Effector CD4-positive, alpha-beta T cell (primary cell): ENCODE measurements around the gene TMEM60.
"Not testable (repeated sequence)": the region's sequence is repeated elsewhere in the genome, so short reads cannot be mapped to it uniquely, and the experiment has no call there.

ENCODE experiments used
- DNase-seq: peaks from one replicate; pipeline ENCODE4 v3.0.0-alpha.2; 2020
- total RNA-seq: gene quantifications from one replicate; lab custom pipeline; 2026; lab: John Stamatoyannopoulos, UW

Gene TMEM60, protein sequence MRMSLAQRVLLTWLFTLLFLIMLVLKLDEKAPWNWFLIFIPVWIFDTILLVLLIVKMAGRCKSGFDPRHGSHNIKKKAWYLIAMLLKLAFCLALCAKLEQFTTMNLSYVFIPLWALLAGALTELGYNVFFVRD
- 3.8 reads per million, percentile 14 among the genes with 10 or more reads in this experiment for total RNA-seq

DNA sequence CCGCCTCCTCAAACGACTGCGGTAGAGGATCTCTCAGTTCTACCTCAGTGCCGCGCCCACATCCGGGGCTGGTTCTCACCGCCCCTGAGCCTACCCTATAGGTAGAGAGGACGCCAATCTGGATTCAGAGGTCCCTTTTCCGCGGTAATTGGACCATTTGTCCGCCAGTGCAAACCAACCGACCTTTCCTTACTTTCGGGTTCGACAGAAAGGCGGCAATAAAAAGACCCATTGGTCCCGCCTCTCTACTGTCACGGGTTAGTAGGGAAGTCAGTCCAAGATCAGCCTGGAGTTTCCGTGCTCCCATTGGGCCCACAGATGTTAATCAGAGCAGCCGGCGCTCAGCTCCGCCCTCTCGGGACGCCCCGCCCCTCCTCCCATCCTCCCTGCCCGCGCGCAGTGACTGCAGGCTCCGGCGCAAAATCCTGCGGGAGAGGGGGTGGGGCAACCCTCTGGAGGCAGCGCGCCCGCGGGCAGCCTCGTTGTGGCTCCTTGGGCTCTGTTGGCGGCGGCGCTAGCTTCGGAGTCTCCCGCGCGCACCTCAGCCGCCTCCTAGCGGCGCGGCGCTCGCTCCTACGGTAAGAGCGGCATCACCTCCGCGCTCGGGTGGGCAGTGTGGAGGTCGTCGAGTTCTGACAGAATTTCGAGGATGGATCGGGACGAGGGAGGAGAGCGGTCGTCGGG, at the start of gene TMEM60, which contains the start of gene PHTF2:
TMEM60 (minus strand) TSS at position 41 of the 684 bp plus-strand sequence. CDS start 4,061 bp downstream, outside the sequence.
PHTF2 (plus strand) TSS at position 380 of the 684 bp plus-strand sequence.
- DNase-seq = peak; percentile 93

DNA sequence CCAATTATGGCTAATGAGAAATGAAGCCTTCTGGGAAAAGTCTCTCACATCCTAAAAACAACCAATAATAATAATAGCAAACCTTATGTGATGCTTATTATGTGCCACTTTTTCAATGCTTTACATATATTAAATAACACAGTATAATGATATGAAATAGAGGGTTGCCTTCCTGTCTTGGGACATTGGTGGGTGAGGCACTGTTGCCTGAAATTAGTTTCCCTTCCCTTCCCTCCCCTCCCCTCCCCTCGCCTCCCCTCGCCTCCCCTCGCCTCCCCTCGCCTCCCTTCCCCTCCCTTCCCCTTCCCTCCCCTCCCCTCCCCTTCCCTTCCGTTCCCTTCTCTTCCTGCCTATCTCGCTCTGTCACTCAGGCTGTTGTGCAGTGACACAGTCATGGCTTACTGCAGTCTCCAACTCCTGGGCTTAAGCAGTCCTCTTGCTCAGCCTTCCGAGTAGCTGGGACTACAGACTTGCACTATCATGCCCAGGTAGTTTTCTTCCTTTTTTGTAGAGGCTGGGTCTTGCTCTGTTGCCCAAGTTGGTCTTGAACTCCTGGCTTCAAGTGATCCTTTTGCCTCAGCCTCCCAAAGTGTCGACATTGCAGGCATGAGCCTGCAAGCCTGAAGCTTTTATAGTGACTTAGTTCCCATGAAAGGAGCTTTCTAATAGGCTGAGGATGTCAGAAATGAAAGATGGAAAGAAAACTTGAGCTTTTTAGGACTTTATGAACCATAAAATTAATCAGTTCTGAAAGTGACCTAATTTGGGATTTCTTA, 48.3 kb upstream of the TMEM60 start:
- no peak for DNase-seq

DNA sequence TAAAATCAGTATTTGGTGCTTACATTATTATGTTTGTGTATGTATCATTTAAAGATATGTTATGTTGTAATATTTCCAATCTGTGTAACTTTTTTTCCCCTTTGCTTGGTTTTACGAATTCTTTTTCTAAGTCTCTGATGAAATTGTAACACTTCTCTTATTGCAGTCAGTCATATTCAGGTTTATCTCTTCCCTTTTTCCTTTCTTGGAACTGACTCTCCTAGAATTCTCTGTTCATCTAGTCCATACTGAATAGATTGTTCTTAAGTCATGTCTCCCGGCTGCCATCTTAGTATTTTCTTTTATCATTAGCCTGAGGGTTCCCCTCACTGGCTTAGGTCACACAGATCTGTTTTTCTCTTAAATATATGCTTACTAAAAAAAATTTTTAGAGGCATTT, 45.0 kb upstream of the TMEM60 start:
- DNase-seq = no peak

DNA sequence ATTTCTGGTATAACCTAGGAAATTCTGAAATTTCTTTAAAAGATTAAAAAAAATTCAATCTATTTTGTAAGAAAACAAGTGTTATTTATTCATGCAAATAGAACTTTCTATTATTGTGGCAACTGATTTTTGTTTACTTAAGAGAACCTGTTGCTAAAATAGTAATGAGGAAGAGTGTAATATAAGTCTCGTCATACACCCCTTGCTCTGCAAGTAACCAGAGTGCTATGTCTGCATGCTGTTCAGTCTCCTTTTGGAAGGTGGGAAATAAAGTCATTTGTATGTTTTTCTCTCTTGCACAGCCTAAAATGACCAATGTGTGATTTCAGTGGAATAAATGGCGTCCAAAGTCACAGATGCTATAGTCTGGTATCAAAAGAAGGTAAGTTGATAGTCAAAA, 41.7 kb upstream of the TMEM60 start:
- DNase-seq = no peak

DNA sequence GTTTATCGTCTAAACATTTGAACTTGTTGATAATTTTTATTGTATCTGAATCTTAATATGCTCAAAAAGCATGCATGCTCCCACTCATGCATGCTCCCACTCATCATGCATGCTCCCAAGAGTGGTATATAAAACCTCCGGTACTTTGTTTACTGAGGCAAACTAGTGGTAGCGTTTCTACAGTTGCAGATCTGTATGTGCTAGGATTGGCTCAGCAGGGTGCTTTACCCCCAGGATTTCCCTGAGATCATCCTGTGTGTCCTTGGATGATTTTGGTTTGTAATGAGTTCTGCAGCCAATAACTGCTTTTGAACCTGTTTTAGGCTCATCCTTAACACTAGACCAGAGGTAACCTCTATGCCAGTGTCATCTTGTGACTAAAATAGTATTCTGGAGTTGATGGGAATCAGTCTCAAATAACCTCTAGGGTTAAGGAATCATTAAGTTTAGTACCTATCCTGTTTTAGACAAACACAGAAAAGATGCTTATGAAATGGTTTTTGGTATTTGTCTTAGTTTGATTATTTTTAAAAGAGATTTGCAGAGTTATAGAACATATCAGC, 40.8 kb upstream of the TMEM60 start:
- DNase-seq = no peak

DNA sequence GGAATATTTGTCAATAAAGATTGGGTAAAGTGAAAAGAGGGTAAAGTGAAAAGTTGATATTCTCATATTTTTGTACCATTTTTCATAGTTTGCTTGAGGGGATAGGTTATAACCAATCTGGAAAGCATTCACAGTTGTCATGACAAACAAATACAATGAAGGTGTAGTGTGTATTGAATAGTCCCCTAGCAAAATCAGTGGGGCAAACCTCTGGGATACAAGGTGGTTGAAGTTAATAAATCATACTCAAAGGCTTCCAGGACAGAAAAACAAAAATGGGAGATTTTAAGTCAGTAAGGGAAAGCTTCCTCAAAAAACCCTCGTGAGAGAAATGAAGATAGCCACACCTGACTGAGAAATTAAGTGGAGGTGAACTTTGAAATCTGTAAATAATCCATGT, 39.7 kb upstream of the TMEM60 start:
- no peak for DNase-seq

DNA sequence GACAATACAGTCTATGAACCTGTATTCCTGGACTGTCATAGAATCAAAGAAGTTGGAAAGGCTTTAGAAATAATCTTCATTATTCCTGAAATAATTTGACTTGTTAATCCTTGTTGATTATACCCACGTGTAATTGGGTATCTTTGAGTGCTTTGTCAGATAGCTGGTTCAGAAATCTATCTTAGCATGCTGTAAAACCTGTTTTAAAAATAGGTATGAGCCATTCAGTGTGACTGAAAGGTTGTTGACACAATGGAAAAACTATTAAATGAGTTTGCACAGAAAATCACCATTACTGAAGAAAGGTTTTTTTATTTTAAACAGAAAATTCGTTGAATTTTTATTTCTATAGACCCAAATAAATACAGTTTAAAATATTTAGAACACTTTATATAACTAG, 39.0 kb upstream of the TMEM60 start:
- no peak for DNase-seq

DNA sequence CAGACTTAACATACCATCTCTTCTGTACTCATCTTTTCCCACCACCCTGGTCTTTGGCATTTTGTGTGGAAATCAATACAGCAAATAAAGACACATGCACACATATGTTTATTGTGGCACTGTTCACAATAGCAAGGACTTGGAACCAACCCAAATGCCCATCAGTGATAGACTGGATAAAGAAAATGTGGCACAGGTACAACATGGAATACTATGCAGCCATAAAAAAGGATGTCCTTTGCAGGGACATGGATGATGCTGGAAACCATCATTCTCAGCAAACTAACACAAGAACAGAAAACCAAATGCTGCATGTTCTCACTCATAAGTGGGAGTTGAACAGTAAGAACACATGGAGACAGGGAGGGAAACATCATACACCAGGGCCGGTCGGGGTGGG, 38.2 kb upstream of the TMEM60 start:
- DNase-seq = not testable (repeated sequence)

DNA sequence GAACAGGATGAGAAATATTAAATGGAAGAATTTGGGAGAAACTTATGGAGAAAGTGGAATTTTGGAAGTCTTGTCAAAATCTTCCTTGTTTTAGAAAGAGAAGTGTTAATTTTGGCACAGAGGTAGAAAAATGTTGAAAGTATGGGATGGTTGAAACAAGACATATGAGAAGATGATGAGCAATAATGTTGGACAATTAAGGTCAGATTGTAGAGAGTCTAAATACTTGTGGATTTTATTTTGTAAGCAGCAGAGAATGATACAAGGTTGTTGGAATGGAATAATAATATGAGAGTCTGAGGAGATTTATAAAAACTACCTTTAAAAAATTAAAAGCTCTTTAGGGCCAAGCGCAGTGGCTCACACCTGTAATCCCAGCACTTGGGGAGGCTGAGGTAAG, 34.9 kb upstream of the TMEM60 start:
- DNase-seq = no peak

DNA sequence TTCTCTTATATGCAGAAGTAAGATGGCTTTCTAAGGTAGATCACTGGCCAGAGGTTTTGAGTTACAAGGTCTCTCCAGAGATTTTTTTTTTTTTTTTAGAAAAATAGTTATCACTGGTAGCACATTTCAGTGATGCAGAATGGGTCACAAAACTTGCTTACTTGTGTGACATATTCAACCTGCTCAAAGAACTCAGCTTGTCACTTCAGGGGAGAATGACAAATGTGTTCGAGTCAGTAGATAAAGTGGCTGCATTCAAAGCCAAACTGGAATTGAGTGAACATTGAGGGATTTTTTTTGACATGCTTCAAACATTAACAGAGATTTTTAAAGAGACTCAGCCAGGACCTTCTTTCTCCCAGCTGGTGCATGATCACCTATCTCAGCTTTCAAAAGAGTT, 33.7 kb upstream of the TMEM60 start:
- DNase-seq = no peak

DNA sequence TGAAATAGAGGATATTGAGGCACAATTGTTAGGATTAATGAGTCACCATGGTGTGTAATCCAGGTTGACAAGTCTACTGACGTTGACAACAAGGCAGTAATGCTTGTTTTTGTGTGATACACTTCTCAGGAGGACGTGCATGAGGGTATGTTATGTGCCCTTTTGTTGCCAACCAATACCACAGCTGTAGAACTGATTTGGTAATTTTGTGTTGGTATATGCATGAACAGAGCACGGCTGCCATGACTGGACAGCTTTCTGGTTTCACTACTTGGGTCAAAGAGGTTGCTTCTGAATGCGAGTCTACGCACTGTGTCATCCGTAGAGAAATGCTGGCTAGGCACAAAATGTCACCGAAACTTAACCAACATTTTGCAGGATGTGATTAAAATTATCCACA, 33.2 kb upstream of the TMEM60 start:
- no peak for DNase-seq

DNA sequence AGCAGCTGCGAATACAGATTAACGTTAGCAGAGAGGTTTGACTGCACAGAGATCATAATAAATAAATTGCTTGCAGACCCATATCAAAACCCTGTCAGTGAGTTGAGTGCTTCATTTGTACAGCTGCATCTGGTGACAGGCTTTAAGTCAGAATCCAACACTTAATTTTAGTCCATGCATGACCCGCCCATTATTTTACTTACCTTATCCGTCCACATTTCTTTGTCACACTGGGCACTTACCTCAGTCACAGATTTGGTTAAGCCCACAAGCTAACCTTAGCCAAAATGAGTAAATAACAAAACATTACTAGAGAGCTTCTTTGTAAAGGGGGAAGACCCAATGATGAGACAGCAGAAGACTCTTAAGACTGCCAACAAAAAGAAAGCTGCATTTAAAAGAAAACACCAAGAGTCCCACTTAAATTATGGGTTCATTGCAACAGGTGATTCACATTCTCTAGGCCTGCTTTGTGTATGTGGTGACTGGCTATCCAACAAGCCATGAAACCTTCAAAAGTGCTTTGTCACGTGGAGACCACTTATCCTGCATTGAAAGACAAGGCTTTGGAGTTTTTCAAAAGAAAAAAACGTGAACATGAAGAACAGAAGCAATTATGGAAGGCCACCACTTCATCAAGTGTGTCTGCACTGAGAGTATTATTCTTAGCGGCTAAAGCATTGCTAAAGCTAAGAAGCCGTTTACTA, 32.6 kb upstream of the TMEM60 start:
- DNase-seq = no peak

DNA sequence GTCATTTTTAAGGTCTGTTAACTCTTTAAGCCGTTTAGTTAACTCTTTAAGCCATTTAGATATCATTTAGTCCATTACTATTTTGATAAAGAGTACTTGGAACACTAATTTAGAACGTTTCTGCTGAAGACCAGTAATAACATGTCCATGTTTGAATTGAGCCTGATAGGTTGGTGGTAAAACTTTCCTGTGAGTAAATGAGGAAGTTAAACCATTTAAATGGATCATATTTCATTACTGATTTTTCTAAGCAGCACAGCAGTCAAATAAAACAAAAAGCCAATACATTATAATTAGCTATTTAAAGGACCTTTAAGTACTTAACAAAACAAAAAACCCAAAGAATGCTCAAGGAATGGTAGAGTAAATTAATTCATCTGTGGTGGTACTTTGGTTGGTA, 29.8 kb upstream of the TMEM60 start:
- DNase-seq = no peak

DNA sequence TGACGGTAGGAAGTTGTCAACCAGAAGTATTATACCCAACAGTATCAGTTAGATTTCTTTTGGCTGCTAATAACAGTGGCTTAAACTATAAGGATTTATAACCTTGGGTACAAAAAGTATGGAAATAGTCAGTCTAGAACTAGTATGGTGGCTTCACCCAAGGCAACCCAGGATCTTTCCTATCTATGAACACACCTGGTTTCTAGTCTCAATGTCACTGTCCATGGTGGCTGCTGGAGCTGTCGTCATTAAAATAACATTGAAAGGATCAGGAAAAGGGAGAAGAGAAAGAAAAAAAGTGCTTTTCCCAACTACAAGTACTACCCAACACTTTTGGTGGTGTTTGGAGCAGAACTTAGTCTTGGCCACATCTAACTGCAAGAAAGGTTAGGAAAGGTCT, 28.1 kb upstream of the TMEM60 start:
- no peak for DNase-seq

DNA sequence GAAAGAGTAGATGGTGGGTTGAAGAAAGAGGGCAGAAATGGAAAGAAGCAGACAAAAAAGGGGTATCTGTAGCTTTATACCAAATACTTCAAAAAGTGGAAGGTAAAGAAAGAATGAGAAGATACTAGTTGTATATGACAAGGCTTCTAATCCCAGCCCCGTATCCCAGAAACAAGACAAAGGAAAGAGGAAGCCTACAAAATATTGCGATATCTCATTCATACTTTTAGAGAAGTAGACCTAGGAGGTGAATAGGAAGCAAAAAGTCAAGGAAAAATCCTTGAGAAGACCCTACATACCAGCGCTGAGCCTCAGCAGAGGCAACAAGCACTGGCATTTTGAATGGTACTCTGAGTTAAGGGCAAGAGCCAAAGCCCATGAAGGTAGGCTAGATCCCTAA, 26.9 kb upstream of the TMEM60 start:
- no peak for DNase-seq

DNA sequence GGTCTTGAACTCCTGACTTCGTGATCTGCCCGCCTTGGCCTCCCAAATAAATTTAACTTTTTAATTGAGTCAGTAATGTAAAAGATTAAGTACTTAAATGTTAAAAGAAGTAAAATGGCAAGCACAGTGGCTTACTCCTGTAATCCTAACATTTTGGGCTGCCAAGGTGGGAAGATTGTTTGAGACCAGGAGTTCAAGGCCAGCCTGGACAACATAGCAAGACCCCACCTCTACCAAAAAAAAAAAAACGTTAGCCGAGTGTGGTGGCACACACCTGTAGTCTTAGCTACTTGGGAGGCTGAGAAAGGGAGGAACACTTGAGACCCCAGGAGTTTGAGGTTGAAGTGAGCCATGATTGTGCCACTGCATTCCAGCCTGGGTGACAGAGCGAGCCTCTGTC, 26.4 kb upstream of the TMEM60 start:
- DNase-seq = no peak

DNA sequence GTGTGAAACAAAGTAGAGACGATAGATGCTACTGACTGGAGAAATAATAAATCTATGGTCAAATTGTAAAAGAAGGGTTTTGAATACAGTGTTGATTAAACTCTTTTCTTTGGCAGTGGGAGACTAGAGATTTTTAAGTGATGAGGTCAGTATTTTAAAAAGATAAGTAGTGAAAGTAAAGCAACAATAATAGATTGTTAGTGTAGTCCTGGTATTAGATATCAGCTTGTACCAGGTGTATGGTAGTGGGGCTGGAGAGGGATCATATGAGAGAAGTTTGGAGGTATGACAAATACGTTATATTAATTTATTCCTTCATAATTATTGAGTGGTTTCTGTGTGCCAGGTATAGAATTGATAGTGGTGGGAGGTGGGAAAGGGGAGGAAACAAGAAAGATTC, 25.6 kb upstream of the TMEM60 start:
- DNase-seq = no peak

DNA sequence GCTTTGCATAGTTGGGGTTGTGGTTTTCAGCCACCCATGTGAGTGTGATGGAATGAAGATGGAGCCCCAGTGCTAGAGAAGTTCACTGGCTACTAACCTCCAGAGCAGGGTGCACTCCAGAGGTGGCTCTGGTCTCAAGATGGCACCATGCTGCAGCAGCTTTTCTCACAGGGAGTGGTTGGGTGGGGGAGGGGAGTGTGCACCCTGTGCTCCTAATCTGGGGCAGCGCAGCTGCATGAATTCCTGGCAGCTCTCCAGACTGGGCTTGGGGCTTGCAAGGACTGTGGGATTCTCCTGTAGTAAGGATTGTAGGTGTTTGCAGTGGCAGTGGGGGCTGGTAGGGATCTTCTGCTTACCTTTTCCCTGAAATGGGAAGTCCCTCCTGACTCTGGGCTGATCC, 24.0 kb upstream of the TMEM60 start:
- DNase-seq = no peak

DNA sequence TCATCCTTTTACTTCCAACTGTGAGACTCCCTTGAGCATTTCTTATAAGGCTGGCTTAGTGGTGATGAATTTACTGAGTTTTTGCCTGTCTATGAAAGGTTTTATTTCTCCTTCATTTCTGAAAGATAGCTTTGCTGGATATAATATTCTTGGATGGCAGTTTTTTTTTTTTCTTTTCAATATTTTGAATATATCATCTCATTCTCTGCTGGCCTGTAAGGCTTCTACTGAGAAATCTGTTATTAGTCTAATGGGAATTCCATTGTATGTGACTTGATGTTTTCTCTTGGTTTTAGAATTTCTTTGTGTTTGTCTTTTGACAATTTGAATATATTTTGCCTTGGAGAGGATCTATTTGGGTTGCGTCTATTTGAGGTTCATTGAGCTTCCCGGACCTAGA, 22.7 kb upstream of the TMEM60 start:
- no peak for DNase-seq

DNA sequence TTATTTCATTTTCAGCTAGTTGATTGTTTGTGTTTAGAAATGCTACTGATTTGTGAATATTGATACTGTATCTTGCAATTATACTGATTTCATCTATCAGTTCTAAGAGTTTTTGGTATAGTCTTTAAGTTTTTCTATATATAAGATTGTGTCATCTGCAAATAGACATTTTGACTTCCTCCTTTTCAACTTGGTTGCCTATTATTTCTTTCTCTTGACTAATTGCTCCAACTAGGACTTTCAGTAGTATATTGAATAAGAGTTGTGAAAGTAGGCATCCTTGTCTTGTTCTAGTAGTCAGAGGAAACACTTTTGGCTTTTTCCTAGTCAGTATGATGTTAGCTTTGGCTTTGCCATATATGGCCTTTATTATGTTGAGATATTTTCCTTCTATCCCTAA, 20.8 kb upstream of the TMEM60 start:
- no peak for DNase-seq

DNA sequence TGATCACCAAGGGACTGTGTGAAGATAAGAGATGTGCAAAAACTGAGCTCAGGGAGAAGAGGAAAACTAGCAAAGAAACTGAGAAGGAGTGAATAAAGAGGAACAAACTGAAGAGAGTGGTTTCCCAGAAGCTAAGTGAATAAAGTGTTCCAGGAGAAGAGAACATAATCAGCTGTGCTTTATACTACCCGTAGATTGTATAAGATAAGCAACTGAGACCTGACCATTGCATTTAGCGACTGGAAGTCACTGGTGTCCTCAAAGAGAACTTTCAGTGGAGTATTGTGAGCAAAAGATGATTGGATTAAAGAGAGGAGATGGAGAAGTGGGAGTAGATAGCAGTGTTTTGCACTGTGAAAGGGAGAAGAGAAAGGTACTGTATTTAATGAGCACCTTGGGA, 14.9 kb upstream of the TMEM60 start:
- DNase-seq = no peak

DNA sequence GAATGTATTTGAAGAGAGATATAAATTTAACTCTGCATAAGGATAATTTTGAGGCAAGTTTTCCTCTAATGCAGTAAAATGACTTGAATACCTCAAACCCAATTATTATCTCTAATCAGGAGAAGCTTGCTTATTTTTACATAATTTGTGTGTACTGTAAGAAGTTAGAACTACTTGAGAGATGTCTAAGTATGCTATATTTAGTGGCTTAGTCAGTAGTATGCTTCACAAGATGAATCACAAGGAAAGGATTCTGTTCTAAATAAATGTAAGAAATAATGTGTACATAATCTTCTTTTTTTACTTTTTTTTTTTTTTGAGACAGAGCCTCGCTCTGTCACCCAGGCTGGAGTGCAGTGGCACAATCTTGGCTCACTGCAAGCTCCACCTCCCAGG, 14.1 kb upstream of the TMEM60 start:
- no peak for DNase-seq
